ENCODE measurements around the gene ZDHHC12.

DNA sequence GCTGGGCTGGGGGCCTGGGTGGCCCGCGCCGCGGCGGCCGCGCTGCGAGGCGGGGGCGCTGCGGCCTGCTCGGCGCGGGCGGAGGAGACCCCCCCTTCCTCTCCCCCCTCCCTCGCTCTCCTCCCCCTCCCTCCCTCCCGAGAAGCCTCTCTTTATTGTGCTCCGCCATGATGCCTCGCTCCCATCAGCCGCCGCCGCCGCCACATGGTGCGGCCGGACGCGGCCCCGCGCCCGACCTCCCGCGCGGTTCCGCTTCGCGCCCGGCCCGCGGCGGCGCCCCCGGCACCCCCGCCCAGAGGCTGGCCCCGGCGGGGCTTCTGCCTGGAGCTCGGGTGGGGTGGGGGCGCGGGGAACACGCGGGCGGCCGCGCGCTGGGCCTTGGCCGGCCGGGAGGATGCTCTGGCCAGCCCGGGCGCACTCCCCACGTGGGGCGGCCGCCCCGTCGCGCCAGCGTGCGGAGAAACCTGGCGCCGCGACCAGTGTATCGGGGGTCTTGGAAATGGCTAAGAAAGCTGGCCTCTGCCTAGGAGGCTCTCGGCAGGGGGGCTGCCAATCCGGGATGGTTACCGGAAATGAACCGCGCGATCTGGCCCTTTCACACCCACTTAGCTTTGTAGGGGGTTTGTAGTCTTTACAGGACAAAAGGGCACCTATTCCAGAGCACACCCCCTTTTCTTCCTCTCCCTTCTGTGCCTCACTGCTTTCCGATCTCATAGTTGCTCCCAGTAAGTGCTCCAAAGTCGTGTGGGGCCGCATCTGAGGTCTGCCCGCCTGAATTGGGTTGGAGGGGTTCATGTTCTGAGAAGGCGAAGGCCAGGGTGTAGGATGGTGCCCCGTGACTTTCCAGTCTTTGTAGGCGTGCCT lies 33.9 kb downstream of the ZDHHC12 start:
- TF ChIP-seq ZC3H10 (CRISPR knock-in tag; IDR thresholded peaks at IDR 0.05) (no peak), ZFP30 (CRISPR knock-in tag; IDR thresholded peaks at IDR 0.05) (no peak), TOX (CRISPR knock-in tag; IDR thresholded peaks at IDR 0.05; ENCODE audit: borderline replicate concordance) (no peak), PATZ1 (CRISPR knock-in tag; IDR thresholded peaks at IDR 0.05; ENCODE audit: borderline replicate concordance) (no peak)

Measured in SK-N-SH treated with all-trans-retinoic acid at 6 μM for 48 hours (cell line).